ENCODE data around the gene BAZ2B. TPM values are rescaled to one million over a fixed set of nuclear protein-coding genes. Genes with fewer than 3 reads are reported as not detected.
A peak's percentile ranks its signal among the peaks of the same experiment; 100 is the strongest.
"Not testable (repeated sequence)": the region's sequence is repeated elsewhere in the genome, so short reads cannot be mapped to it uniquely, and the experiment has no call there.

Gene BAZ2B
- total and polyA plus RNA-seq, 12 donors: 6.8 to 57.2 (median 44.9) TPM

DNA sequence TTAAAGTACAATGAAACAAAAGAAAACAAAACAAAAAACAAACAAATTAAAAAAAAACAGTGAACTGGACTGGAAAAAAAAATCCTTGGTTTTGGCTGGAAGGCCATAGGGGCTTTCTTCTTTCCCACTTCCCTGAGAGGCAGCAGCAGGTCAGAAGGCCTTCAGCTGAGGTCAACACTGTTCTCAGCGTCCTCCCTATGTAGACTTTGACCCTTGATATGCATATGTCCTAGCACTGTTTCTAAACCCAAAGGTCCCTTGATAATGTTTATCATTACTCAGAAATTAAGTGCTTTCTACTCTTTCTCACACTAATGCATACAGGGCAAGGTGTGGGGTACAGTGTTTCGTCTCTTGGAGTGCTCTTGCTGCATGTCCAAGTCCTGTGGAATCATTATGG, 254.3 kb downstream of the BAZ2B start:
- ATAC-seq (no peak), DNase-seq (no peak)
- H3K4me3 ChIP-seq: no peak overlapping the region
- peak overlapping the region in 1 of 10 donors; percentile 68 for H3K27ac ChIP-seq
- TF ChIP-seq, protein P1, sequence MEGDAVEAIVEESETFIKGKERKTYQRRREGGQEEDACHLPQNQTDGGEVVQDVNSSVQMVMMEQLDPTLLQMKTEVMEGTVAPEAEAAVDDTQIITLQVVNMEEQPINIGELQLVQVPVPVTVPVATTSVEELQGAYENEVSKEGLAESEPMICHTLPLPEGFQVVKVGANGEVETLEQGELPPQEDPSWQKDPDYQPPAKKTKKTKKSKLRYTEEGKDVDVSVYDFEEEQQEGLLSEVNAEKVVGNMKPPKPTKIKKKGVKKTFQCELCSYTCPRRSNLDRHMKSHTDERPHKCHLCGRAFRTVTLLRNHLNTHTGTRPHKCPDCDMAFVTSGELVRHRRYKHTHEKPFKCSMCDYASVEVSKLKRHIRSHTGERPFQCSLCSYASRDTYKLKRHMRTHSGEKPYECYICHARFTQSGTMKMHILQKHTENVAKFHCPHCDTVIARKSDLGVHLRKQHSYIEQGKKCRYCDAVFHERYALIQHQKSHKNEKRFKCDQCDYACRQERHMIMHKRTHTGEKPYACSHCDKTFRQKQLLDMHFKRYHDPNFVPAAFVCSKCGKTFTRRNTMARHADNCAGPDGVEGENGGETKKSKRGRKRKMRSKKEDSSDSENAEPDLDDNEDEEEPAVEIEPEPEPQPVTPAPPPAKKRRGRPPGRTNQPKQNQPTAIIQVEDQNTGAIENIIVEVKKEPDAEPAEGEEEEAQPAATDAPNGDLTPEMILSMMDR (IDR thresholded peaks at IDR 0.05): no peak
- peaks cover 0 to 21% (median 0%) of the 10 kb centered on the region in 11 donors for H3K9me3 ChIP-seq
- 97 to 100% methylated on average over 2 of the region's 2 CpGs for WGBS, 2 donors
- peaks cover 0 to 67% (median 33%) of the 10 kb centered on the region in 9 donors for H3K36me3 ChIP-seq
- H3K27me3 ChIP-seq: no peaks in the 10 kb centered on the region
- intact Hi-C loops (cut with DNase I): no loop called here
- peaks cover 0 to 13% (median 0%) of the 10 kb centered on the region in 9 donors for H3K4me1 ChIP-seq

DNA sequence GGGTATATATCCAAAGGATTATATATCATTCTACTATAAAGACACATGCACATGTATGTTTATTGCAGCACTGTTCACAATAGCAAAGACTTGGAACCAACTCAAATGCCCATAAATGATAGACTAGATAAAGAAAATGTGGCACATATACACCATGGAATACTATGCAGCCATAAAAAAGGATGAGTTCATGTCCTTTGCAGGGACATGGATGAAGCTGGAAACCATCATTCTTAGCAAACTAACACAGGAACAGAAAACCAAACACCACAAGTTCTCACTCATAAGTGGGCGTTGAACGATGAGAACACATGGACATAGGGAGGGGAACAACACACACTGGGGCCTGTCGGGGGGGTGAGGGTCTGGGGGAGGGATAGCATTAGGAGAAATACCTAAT, 254.7 kb downstream of the BAZ2B start:
- H3K27me3 ChIP-seq; intact Hi-C loops (cut with DNase I); DNase-seq; H3K27ac ChIP-seq; ATAC-seq; H3K4me3 ChIP-seq: not testable (repeated sequence)
- WGBS, 2 donors: 98 to 100% methylated on average over 3 of the region's 3 CpGs
- peaks cover 0 to 65% (median 30%) of the 10 kb centered on the region in 9 donors for H3K36me3 ChIP-seq
- peaks cover 0 to 13% (median 0%) of the 10 kb centered on the region in 9 donors for H3K4me1 ChIP-seq
- H3K9me3 ChIP-seq: peaks cover 0 to 21% (median 0%) of the 10 kb centered on the region in 11 donors

DNA sequence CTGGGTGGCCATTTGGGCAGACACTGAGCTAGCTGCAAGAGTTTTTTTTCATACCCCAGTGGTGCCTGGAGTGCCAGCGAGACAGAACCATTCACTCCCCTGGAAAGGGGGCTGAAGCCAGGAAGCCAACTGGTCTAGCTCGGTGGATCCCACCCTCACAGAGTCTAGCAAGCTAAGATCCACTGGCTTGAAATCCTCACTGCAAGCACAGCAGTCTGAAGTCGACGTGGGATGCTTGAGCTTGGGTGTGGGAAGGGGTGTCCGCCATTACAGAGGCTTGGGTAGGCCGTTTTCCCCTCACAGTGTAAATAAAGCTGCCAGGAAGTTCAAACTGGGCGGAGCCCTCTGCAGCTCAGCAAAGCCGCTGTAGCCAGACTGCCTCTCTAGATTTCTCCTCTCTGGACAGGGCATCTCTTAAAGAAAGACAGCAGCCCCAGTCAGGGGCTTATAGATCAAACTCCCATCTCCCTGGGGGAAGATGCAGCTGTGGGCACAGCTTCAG, 260.2 kb downstream of the BAZ2B start:
- TF ChIP-seq, protein P1 (IDR thresholded peaks at IDR 0.05): no peak
- DNase-seq: no peak
- Histone ChIP-seq H3K9me3 (peaks cover 0 to 9% (median 0%) of the 10 kb centered on the region in 11 donors), H3K4me1 (peaks cover 0 to 8% (median 0%) of the 10 kb centered on the region in 9 donors), H3K27me3 (no peaks in the 10 kb centered on the region), H3K36me3 (peaks cover 0 to 44% (median 4%) of the 10 kb centered on the region in 9 donors), H3K27ac (no peak overlapping the region), H3K4me3 (no peak overlapping the region)
- WGBS, 2 donors: 92% methylated on average over 8 of the region's 8 CpGs
- intact Hi-C loops (cut with DNase I): no loop called here
- no peak for ATAC-seq

DNA sequence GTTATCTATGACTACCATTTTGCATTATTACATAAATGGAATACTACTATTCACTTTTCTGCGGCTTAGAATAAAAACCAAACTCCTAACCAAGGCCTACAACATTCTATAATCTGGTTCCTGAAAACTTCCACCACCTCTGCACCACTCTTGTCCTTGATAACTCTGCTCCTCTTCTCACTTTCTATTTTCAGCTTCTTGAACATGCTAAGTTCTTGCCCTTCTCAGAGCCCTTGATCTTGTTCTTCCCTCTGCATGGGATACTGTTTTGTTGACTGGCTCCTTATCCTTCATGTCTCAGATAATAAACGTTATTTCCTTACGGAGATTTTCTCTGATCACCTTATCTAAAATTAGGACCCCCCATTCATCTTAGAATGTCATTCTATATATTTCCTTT, 264.4 kb downstream of the BAZ2B start:
- ATAC-seq: no peak

More for the DNA sequence above, 264.4 kb downstream of the BAZ2B start:
- Histone ChIP-seq H3K4me1 (peaks cover 0 to 4% (median 0%) of the 10 kb centered on the region in 9 donors), H3K27me3 (no peaks in the 10 kb centered on the region), H3K27ac (no peak overlapping the region), H3K9me3 (no peaks in the 10 kb centered on the region), H3K36me3 (peaks cover 0 to 80% (median 21%) of the 10 kb centered on the region in 9 donors), H3K4me3 (no peak overlapping the region)
- intact Hi-C loops (cut with DNase I): no loop called here
- 70 to 72% methylated on average over 3 of the region's 3 CpGs for WGBS, 2 donors
- TF ChIP-seq, protein P1 (IDR thresholded peaks at IDR 0.05): no peak
- no peak for DNase-seq

Data from heart right ventricle (tissue), 16 donors.